ENCODE data around the gene NKAIN2.

Gene NKAIN2

DNA sequence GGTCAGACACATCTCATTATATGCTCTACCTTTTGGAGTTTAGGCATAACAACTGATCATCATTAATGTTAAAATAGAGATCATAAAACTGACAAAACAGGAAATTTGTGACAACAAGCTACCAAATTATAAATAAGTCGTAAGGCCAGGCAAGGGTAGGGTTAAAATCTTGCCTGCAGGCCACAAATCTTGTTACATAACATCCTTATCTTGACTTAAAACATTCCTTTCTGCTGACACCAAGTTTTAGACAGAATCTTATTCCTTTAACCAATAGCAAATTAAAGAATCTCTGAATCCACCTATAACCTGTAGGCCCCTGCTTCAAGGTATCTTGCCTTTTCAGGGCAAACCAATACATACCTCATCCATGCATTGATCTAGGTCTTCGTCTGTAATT, 32.5 kb upstream of the NKAIN2 start:
- DNase-seq (ENCODE audit: low read depth), result no peak
- no peak overlapping the region for H3K4me3 ChIP-seq (ENCODE audit: low read depth, low read length)
- TF ChIP-seq CTCF (IDR thresholded peaks at IDR 0.05; ENCODE audit: insufficient read depth, low read depth, low read length, missing control alignments), result no peak

DNA sequence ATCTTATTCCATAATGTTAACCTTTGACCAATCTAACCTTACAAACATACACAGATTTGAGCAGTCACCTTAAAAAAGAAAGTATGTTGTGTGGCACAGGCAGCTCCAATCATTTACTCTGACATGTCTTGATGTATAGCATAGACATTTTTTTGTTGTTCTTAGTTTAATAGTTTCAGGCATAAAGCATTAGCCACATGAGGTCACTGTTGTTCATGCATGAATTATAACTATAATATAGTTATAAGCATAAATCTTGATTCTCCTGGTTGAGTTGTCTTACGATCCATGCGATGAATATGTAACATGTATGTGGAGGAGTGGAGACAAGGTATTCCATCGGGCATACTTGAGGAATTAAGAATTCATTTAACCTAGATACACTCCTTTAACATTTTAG, 26.1 kb upstream of the NKAIN2 start:
- no peak overlapping the region for H3K4me3 ChIP-seq (ENCODE audit: low read depth, low read length)
- TF ChIP-seq CTCF (IDR thresholded peaks at IDR 0.05; ENCODE audit: insufficient read depth, low read depth, low read length, missing control alignments), result no peak
- no peak for DNase-seq (ENCODE audit: low read depth)

DNA sequence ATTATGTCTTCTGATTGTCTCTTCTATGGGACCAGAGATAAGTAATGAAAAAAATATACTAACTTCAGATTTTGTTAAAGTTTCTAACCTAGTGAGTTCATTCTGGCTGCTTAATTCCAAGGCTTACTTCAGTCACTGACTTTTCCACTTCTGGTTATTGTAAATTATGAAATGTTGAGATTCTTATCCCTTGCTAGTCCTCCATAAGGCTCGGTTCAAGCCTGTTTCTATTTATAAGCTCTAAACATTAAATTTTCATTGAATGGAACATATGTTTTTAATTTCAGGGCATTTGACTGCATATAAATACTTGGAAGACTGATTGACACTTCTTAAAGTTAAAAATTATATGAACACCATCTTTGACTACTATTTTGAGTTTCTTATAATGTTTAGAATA, 23.6 kb upstream of the NKAIN2 start:
- DNase-seq (ENCODE audit: low read depth), result no peak
- no peak overlapping the region for H3K4me3 ChIP-seq (ENCODE audit: low read depth, low read length)
- TF ChIP-seq CTCF (IDR thresholded peaks at IDR 0.05; ENCODE audit: insufficient read depth, low read depth, low read length, missing control alignments), result no peak

- no peak for DNase-seq (ENCODE audit: low read depth)
- no peak for TF ChIP-seq CTCF (IDR thresholded peaks at IDR 0.05; ENCODE audit: insufficient read depth, low read depth, low read length, missing control alignments)
- H3K4me3 ChIP-seq (ENCODE audit: low read depth, low read length), result no peak overlapping the region
Observed at GRCh38 chr6:123784330-123784729, 19.3 kb upstream of the NKAIN2 start.

- TF ChIP-seq CTCF (IDR thresholded peaks at IDR 0.05; ENCODE audit: insufficient read depth, low read depth, low read length, missing control alignments), result no peak
- H3K4me3 ChIP-seq (ENCODE audit: low read depth, low read length), result no peak overlapping the region
- no peak for DNase-seq (ENCODE audit: low read depth)
Observed at GRCh38 chr6:123785039-123785438, 18.6 kb upstream of the NKAIN2 start.

GRCh38 chr6:123788319-123788718, 15.3 kb upstream of the NKAIN2 start:
- H3K4me3 ChIP-seq (ENCODE audit: low read depth, low read length), result no peak overlapping the region; the same call in 1 of the 2 replicates
- DNase-seq (ENCODE audit: low read depth), result no peak
- no peak for TF ChIP-seq CTCF (IDR thresholded peaks at IDR 0.05; ENCODE audit: insufficient read depth, low read depth, low read length, missing control alignments)

DNA sequence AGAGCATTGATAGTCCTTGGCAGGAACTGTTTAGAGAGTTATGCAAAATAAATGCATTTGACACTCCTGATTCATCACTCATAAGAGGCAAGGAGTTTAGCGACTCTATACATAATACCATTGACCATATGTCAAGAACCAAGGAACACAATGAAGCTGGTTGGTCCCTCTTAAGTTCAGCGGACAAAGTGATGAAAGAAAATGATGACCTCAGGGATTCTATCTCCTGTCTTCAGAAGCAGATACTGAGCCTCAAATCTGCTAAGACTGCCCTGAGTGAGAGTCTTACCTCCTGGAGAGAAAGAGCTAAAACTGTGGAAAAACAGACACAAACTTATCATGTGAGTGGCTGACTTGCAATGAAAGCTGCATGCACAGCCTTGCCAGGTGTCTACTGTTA, 9.5 kb upstream of the NKAIN2 start:
- no peak for TF ChIP-seq CTCF (IDR thresholded peaks at IDR 0.05; ENCODE audit: insufficient read depth, low read depth, low read length, missing control alignments)

More for the DNA sequence above, 9.5 kb upstream of the NKAIN2 start:
- no peak overlapping the region for H3K4me3 ChIP-seq (ENCODE audit: low read depth, low read length)
- DNase-seq (ENCODE audit: low read depth), result no peak

All from GM12865 (cell line).